Effector memory CD8-positive, alpha-beta T cell (primary cell): Measurements from ENCODE around the gene TWSG1.
"Not testable (repeated sequence)": the region's sequence is repeated elsewhere in the genome, so short reads cannot be mapped to it uniquely, and the experiment has no call there.

Experiments
- ATAC-seq: fragments of 150-1000 bp; cut with Tn5 transposase; replicated peaks from 2 replicates; pipeline ENCODE4 v1.10.0; 2021; ENCODE audit warnings: mild to moderate bottlenecking, moderate library complexity
- DNase-seq, 3 experiments: peaks; one replicate each; pipeline ENCODE4 v3.0.0; 2021
- H3K27ac Mint-ChIP-seq, 2 donors: one replicate each; pipeline ENCODE4 v1.8.0; 2022; ENCODE audit warnings: mild to moderate bottlenecking in 2 of 2, mixed read lengths in 2 of 2, moderate library complexity in 2 of 2
- H3K27me3 Mint-ChIP-seq, 2 donors: one replicate each; pipeline ENCODE4 v1.8.0; 2022; ENCODE audit warnings: mixed read lengths in 2 of 2
- H3K36me3 Mint-ChIP-seq: one replicate; pipeline ENCODE4 v1.8.0; 2022; ENCODE audit warnings: mild to moderate bottlenecking, moderate library complexity, mixed read lengths; ENCODE audit not compliant: insufficient read depth
- H3K4me1 Mint-ChIP-seq, 2 donors: one replicate each; pipeline ENCODE4 v1.8.0; 2022; ENCODE audit warnings: low read depth in 2 of 2, mixed read lengths in 2 of 2
- H3K4me3 Mint-ChIP-seq, 2 donors: one replicate each; pipeline ENCODE4 v1.8.0; 2022; ENCODE audit warnings: mild to moderate bottlenecking in 2 of 2, mixed read lengths in 2 of 2, moderate library complexity in 2 of 2
- H3K9me3 Mint-ChIP-seq, 2 donors: one replicate each; pipeline ENCODE4 v1.8.0; 2022; ENCODE audit warnings: mixed read lengths in 2 of 2

The TWSG1 gene

GRCh38 chr18:9428301-9428706 is 93.7 kb downstream of the TWSG1 start:
- H3K4me1 Mint-ChIP-seq: no peaks in the 10 kb centered on the region
- H3K27me3 Mint-ChIP-seq: peaks cover 2 to 12% of the 10 kb centered on the region in 2 donors
- no peaks in the 10 kb centered on the region for H3K9me3 Mint-ChIP-seq
- no peak overlapping the region for H3K4me3 Mint-ChIP-seq
- ATAC-seq (no peak), DNase-seq (no peak)
- peaks cover 3% of the 10 kb centered on the region for H3K36me3 Mint-ChIP-seq
- no peak overlapping the region for H3K27ac Mint-ChIP-seq

- no peak overlapping the region for H3K4me3 Mint-ChIP-seq
- H3K36me3 Mint-ChIP-seq: peaks cover 3% of the 10 kb centered on the region
Observed at GRCh38 chr18:9428862-9429661, 94.5 kb downstream of the TWSG1 start.

GRCh38 chr18:9429662-9429993 is 95.1 kb downstream of the TWSG1 start:
- no peaks in the 10 kb centered on the region for H3K9me3 Mint-ChIP-seq
- peaks cover 11 to 25% of the 10 kb centered on the region in 2 donors for H3K27me3 Mint-ChIP-seq
- no peak overlapping the region for H3K27ac Mint-ChIP-seq
- H3K4me3 Mint-ChIP-seq: no peak overlapping the region
- H3K4me1 Mint-ChIP-seq: no peaks in the 10 kb centered on the region
- no peak for DNase-seq
- no peak for ATAC-seq
- peaks cover 3% of the 10 kb centered on the region for H3K36me3 Mint-ChIP-seq

More at GRCh38 chr18:9428862-9429661, 94.5 kb downstream of the TWSG1 start:
- DNase-seq (no peak), ATAC-seq (no peak)
- Mint-ChIP-seq H3K4me1 (no peaks in the 10 kb centered on the region), H3K9me3 (no peaks in the 10 kb centered on the region), H3K27me3 (peaks cover 7 to 20% of the 10 kb centered on the region in 2 donors), H3K27ac (no peak overlapping the region)

- H3K9me3 Mint-ChIP-seq, H3K36me3 Mint-ChIP-seq, H3K4me1 Mint-ChIP-seq, H3K4me3 Mint-ChIP-seq, ATAC-seq, H3K27ac Mint-ChIP-seq, DNase-seq: not testable (repeated sequence)
- H3K27me3 Mint-ChIP-seq: peaks cover 11 to 26% of the 10 kb centered on the region in 2 donors
Observed at GRCh38 chr18:9430315-9430714, 95.7 kb downstream of the TWSG1 start.

GRCh38 chr18:9431296-9431695 is 96.7 kb downstream of the TWSG1 start:
- Mint-ChIP-seq H3K36me3 (peaks cover 3% of the 10 kb centered on the region), H3K9me3 (no peaks in the 10 kb centered on the region), H3K4me3 (no peak overlapping the region), H3K4me1 (no peaks in the 10 kb centered on the region), H3K27ac (no peak overlapping the region), H3K27me3 (peaks cover 11 to 26% of the 10 kb centered on the region in 2 donors)
- ATAC-seq: no peak
- DNase-seq: no peak

- not testable (repeated sequence) for H3K9me3 Mint-ChIP-seq, H3K27ac Mint-ChIP-seq, H3K4me3 Mint-ChIP-seq, ATAC-seq, H3K36me3 Mint-ChIP-seq, DNase-seq, H3K4me1 Mint-ChIP-seq
- peaks cover 11 to 26% of the 10 kb centered on the region in 2 donors for H3K27me3 Mint-ChIP-seq
Observed at GRCh38 chr18:9433122-9433521, 98.5 kb downstream of the TWSG1 start.

- Mint-ChIP-seq H3K27ac (no peak overlapping the region), H3K4me3 (no peak overlapping the region), H3K27me3 (peaks cover 11 to 26% of the 10 kb centered on the region in 2 donors), H3K9me3 (no peaks in the 10 kb centered on the region), H3K4me1 (no peaks in the 10 kb centered on the region), H3K36me3 (peaks cover 3% of the 10 kb centered on the region)
- ATAC-seq (no peak), DNase-seq (no peak)
Observed at GRCh38 chr18:9433671-9434121, 99.1 kb downstream of the TWSG1 start.

GRCh38 chr18:9434122-9434701 is 99.6 kb downstream of the TWSG1 start:
- H3K27ac Mint-ChIP-seq: no peak overlapping the region
- no peaks in the 10 kb centered on the region for H3K9me3 Mint-ChIP-seq
- DNase-seq: no peak
- no peak overlapping the region for H3K4me3 Mint-ChIP-seq
- H3K27me3 Mint-ChIP-seq: peaks cover 11 to 26% of the 10 kb centered on the region in 2 donors
- no peak for ATAC-seq
- H3K36me3 Mint-ChIP-seq: peaks cover 3% of the 10 kb centered on the region
- H3K4me1 Mint-ChIP-seq: no peaks in the 10 kb centered on the region

GRCh38 chr18:9435041-9435440 is 100.5 kb downstream of the TWSG1 start:
- H3K27ac Mint-ChIP-seq: no peak overlapping the region

GRCh38 chr18:9436206-9436929 is 101.8 kb downstream of the TWSG1 start:
- DNase-seq: no peak
- Mint-ChIP-seq H3K9me3 (no peaks in the 10 kb centered on the region), H3K4me1 (no peaks in the 10 kb centered on the region), H3K4me3 (no peak overlapping the region), H3K36me3 (peaks cover 3% of the 10 kb centered on the region), H3K27me3 (peaks cover 11 to 19% of the 10 kb centered on the region in 2 donors), H3K27ac (no peak overlapping the region)
- ATAC-seq: no peak

More at GRCh38 chr18:9435041-9435440, 100.5 kb downstream of the TWSG1 start:
- no peaks in the 10 kb centered on the region for H3K9me3 Mint-ChIP-seq
- peaks cover 11 to 26% of the 10 kb centered on the region in 2 donors for H3K27me3 Mint-ChIP-seq
- DNase-seq (no peak), ATAC-seq (no peak)
- H3K36me3 Mint-ChIP-seq: peaks cover 3% of the 10 kb centered on the region
- no peak overlapping the region for H3K4me3 Mint-ChIP-seq
- no peaks in the 10 kb centered on the region for H3K4me1 Mint-ChIP-seq

GRCh38 chr18:9437021-9437437 is 102.5 kb downstream of the TWSG1 start:
- no peaks in the 10 kb centered on the region for H3K9me3 Mint-ChIP-seq
- no peak for DNase-seq
- H3K27me3 Mint-ChIP-seq: peaks cover 11 to 19% of the 10 kb centered on the region in 2 donors
- H3K36me3 Mint-ChIP-seq: peaks cover under 1% of the 10 kb centered on the region
- H3K27ac Mint-ChIP-seq: no peak overlapping the region
- H3K4me3 Mint-ChIP-seq: no peak overlapping the region
- no peak for ATAC-seq
- H3K4me1 Mint-ChIP-seq: no peaks in the 10 kb centered on the region

GRCh38 chr18:9437672-9438071 is 103.1 kb downstream of the TWSG1 start:
- H3K4me1 Mint-ChIP-seq: no peaks in the 10 kb centered on the region
- H3K27ac Mint-ChIP-seq: no peak overlapping the region
- peaks cover 14 to 19% of the 10 kb centered on the region in 2 donors for H3K27me3 Mint-ChIP-seq
- H3K4me3 Mint-ChIP-seq: no peak overlapping the region
- H3K36me3 Mint-ChIP-seq: no peaks in the 10 kb centered on the region
- no peaks in the 10 kb centered on the region for H3K9me3 Mint-ChIP-seq
- ATAC-seq: no peak
- no peak for DNase-seq

- no peaks in the 10 kb centered on the region for H3K9me3 Mint-ChIP-seq
Observed at GRCh38 chr18:9441061-9441460, 106.5 kb downstream of the TWSG1 start.

More at GRCh38 chr18:9441061-9441460, 106.5 kb downstream of the TWSG1 start:
- Mint-ChIP-seq H3K4me1 (no peaks in the 10 kb centered on the region), H3K27me3 (peaks cover 0 to 13% of the 10 kb centered on the region in 2 donors), H3K27ac (no peak overlapping the region), H3K4me3 (no peak overlapping the region), H3K36me3 (no peaks in the 10 kb centered on the region)
- ATAC-seq: no peak
- DNase-seq: no peak
